Mucosa of gallbladder (tissue), 1 donor: ENCODE measurements around the gene TNKS1BP1. TPM values are rescaled to one million over a fixed set of nuclear protein-coding genes. Genes with fewer than 3 reads are reported as not detected.
A peak's percentile ranks its signal among the peaks of the same experiment; 100 is the strongest.
"Not testable (repeated sequence)": the region's sequence is repeated elsewhere in the genome, so short reads cannot be mapped to it uniquely, and the experiment has no call there.

ENCODE experiments used
- DNase-seq: peaks from one replicate; pipeline ENCODE4 v3.0.0-alpha.2; 2020; ENCODE audit warnings: low spot score
- total RNA-seq: library from RNA; stranded (reverse); gene quantifications from one replicate; pipeline ENCODE4 v1.2.1, GENCODE V29; 2021
- donor health status: DM: no; HTN: no; CAD: no.

Gene TNKS1BP1
- total RNA-seq, 1 donor from 2014 or later, result 226 TPM

GRCh38 chr11:57310630-57311086, 14.1 kb downstream of the TNKS1BP1 start:
- DNase-seq, result peak; percentile 82

GRCh38 chr11:57310091-57310490, 14.7 kb downstream of the TNKS1BP1 start:
- DNase-seq, result no peak

DNA sequence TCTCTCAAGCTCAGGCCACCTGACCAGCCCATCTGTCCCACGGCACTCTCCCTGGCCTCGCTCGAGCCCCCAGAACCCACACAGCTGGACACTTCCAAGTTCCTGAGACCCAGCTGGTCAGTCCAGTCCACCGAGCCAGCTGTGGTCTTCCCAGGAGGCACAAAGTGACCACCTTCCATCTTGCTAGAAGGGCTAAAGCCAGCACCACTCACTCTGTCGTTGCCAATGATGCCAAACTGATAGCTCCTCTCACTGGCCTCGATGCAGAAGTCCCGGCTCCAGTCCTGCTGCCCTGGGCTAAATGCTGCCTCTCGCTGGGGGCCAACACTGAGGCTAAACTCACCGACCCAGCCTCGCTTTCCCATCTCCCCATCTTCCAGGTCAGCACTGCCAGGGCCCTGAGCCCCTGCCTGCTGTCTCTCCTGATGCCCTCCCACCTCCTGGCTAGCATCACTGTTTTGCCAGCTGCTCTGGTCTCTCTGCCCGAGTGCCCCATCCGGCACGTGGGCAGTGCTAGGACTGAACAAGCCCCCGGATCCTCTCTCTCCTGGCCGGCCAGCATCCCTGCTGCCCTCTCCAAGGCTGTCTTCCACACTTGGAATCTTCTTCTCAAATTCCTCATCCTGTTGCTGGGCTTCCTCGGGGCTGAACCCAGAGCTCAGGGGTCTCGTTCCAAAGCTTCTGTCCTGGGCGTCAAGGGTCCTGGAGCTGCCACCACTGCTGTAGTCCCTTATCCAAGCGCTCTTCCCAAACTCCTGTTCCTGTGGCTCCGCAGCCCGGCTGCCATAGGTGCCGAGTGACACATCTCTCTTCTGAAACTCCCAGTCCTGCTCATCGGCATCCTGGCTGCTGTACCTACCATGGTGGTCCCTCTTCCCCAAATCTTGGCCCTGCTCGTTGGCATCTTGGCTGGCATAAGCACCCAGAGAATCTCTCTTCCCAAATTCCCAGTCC, 15.4 kb downstream of the TNKS1BP1 start:
- DNase-seq, result no peak

DNA sequence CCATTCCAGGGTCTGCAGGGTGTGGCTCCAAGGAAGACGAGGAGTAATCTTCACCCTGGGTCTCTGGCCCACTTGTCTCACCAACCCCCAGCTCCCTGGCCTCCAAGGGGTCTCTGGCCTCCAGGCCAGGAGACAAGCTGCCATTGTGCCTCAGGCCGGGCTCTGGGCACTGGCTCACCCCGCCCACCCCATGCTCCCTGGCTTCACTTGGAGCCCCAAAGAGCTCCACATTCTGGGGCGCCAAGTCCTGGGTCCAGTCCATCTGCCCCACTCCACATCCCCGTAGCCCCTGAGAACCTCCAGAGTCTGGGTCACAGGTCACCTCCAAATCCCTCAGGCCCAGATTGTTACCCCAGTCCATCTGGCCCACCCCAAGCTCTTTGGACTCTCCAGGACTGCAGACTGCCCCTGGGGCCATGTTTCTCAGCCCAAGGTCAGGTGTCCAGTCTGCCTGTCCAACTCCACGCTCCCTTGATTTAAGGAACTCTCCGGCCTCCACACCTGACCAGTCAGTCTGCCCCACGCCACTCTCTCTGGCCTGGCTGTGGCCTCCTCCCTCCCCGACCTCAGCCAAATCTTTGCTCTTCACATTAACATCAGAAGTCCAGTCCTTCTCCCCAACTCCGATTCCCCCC, 16.2 kb downstream of the TNKS1BP1 start:
- no peak for DNase-seq

DNA sequence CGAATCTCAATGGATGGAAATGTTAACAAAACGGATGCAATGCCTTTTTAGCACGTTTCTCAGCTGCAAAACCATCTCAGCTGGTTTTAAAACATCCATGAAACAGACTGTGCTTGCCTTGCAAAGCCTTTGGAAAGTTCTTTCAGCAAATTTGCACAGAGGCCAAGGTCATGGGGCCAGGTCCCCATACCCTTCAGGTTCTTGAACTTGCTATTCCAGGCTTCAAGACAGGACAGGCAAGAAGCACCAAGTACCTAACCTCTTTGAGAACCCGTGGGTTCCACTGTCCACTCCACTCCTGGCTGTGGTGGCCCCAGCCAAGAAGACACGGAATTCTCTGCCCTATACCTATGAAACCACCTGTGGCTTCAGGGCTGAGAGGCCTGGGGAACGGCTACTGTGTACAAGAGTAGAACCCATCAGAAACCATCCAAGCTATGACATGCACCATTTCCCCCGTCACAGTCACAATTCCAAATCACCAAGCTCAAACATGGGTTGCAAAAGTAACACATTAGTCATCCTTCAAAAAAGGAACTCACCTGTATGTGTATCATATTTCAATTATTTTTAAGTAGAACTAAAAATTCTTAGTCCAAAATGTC, 17.0 kb downstream of the TNKS1BP1 start:
- no peak for DNase-seq

DNA sequence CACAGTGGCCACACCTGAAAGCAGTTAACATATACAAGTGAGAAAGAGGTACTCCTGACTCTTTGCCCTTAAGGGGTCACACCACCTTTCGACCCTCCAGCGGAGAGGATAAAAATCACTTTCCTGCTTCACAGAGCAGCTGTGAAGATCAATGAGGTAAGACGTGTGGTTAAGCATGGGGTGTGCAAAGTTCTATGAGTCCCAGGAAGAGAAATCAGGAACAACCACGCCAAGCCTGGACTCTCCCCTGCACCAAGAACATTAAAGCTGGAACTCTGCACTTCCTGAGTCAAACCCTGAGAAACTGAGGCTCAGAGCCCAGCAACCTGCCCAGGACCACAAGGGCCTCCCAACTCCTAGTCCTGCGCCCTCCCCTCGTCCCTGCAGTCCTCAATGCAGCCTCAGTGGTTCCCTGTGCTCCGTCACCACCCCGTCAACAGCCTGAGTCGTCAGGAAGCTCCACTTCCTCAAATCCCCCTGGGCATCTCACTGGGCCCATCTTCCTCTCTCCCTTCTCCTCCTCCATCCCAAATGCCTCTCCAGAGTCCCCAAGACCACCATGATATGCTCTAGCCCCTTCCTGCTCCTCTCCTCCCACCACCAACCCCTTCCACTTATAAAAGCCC, 17.7 kb downstream of the TNKS1BP1 start:
- DNase-seq, result no peak

DNA sequence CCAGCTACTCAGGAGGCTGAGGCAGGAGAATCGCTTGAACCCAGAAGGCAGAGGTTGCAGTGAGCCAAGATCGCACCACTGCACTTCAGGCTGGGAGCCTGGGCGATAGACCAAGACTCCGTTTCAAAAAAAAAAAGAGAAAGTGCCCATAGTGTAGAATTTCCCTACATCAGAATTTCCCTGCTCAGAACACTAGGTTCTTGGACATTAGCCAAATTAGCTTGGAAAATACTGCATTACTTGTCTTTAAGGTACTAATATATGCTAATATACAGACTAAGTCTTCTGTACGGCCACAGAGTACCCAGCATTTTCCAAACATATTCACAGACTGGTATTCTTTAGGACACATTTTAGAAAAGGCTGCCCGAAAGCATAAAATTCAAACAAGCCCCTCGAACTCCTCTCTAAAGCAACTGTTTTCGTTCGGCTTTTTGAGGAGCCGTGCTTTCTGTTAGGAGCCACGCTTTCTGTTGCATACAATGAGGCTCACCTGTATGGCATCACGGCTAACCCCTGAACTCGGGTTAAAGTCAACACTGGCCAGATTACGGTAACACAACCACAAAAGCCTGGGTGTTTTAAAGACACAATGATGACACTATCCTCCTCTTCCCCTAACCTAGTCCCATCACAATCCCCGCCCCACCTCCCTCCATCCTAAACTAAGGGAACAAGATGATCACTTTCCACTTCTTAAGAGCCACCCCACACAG, 18.4 kb downstream of the TNKS1BP1 start:
- DNase-seq, result no peak

GRCh38 chr11:57305523-57305922, 19.2 kb downstream of the TNKS1BP1 start:
- DNase-seq, result no peak

GRCh38 chr11:57303990-57304579, 20.7 kb downstream of the TNKS1BP1 start:
- DNase-seq, result no peak

GRCh38 chr11:57303280-57303989, 21.3 kb downstream of the TNKS1BP1 start:
- no peak for DNase-seq

DNA sequence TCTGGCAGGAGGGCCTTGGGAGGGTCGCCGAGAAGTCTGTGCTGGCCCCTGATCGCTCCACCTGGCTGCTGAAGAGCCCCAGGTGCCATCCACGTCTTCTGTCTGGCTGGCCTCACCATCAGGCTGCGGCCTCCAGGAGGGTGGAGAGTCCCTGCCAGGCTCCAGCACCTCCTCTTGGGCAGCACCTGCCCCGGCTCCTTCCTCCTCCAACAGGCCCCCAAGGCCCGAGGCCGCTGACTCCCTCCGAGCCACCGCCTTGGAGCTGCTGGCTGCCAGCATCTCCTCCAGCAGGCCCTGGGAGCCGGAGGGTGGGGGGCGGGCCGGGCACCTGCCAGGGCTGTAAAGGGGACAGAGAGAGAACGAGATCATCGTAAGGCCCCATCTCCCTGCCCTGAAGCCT, 22.3 kb downstream of the TNKS1BP1 start:
- DNase-seq, result no peak

DNA sequence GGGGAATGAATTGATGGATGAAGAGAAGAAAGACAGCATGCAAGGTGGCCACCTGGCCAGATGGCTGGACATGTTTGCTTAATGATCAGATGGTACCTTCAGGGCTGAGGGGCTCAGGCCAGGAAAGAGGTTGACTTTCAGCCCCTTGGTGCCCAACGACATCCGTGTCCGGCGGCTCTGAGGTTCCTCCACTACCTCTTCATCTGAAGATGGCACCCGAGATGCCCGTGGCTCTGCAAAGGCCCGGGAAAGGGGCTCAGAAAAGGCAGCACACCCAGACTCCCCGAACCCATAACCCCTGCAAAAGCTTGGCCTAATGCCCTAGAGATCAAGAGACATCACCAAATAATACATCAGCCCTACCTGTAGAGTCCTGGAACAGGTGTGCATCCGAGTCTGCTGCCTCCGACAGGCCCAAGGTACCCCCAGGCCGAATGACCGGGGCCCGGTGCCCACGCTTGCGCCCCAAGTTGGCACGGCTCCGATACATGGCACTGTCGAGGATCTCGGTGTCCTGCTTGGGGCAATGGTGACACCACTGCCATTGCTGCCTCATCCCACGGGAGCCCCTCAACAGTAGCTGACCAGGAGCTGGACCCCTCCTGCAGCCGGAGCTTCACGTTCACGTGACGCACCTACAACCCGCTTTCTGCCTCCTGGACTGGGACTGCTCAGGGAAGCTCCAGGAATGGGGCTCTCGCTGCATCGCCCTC, 22.9 kb downstream of the TNKS1BP1 start:
- no peak for DNase-seq

DNA sequence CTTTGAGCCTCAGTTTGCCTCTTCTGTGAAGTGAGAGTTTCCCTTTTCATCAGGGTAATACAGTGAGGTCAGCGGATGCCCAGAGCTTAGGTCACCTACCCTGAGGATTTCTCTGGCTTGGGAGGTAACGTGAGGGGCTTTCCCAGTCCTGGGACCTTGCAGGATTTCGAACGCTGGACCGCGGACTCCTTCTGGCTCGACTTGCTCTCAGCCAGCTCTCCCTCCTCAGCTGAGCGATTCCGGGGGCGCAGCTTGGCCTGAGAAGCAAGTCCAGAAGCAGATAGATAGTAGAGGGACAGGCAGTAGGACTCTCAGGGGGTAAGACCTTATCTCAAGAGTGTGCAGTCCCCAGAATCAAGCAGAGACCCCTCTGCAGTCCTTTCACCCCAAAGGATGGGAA, 24.0 kb downstream of the TNKS1BP1 start:
- no peak for DNase-seq

DNA sequence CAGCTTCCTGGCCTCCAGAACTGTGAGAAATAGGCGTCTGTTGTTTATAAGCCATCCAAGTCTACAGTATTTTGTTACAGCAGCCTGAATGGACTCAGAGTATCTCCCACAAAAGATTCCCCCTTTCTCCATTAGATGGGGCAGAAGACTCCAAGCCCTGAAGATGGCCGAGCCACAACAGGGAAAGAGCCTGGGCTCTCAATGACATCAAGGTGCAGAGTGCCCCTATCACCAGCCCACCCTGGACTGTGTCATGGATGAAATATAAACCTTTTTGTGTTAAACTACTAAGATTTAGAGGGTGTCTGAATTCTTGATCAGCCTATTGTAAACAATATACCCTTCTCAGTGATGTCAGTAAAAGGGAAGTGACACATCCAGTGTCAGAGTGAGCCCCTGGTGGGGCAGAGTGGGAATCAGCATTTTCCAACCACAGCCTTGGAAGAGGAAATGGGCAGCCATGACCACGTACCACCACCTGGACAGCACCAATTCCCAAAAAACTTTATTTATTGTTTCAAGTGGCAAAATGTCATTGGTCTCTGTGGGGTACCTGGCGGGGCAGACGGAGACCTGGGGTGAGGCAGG, 25.5 kb downstream of the TNKS1BP1 start:
- no peak for DNase-seq

GRCh38 chr11:57297221-57297620, 27.5 kb downstream of the TNKS1BP1 start:
- DNase-seq, result no peak

DNA sequence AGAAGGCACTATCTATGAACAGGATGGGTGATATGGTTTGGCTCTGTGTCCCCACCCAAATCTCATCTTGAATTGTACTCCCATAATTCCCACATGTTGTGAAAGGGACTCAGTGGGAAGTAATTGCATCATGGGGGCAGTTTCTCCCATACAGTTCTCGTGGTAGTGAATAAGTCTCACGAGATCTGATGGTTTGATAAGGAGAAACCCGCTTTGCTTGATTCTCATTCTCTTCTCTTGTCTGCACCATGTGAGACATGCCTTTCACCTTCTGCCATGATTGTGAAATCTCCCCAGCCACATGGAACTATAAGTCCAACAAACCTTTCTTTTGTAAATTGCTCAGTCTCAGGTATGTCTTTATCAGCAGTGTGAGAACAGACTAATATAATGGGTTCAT, 28.5 kb downstream of the TNKS1BP1 start:
- DNase-seq, result not testable (repeated sequence)

GRCh38 chr11:57294225-57295131, 30.3 kb downstream of the TNKS1BP1 start:
- peak; percentile 45 for DNase-seq

- DNase-seq, result no peak
Measured at GRCh38 chr11:57290288-57290687, 34.5 kb downstream of the TNKS1BP1 start.
